Right kidney (tissue), 1 donor: Measurements from ENCODE around the gene FYCO1.
"Not testable (repeated sequence)": the region's sequence is repeated elsewhere in the genome, so short reads cannot be mapped to it uniquely, and the experiment has no call there.

ENCODE experiments used
- DNase-seq: peaks from one replicate; pipeline ENCODE4 v3.0.0-alpha.2; 2016

The FYCO1 gene

GRCh38 chr3:46010519-46011113 is 15.0 kb upstream of the FYCO1 start:
- no peak for DNase-seq

GRCh38 chr3:46008058-46008457 is 12.4 kb upstream of the FYCO1 start:
- no peak for DNase-seq

DNA sequence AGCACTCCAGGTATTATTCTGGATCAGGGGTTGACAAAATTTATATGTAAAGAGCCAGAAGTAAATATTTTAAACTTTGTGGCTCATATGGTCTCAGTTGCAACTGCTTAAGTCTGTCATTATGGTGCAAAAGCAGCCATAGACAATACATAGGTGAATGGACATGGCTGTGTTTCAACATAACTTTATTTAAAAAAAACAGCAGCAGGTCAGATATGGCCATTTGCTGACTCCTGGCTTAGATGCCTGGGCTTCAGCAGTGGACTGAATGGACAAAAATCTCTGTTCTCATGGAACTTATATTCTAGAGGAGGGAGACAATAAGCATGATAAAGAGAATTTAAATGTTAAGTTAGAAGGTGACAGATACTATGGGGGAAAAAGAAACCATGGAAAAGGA is 11.7 kb upstream of the FYCO1 start:
- DNase-seq = no peak

- no peak for DNase-seq
These were observed 10.8 kb upstream of the FYCO1 start for GRCh38 chr3:46006238-46007032.

- DNase-seq = not testable (repeated sequence)
These were observed 8.1 kb upstream of the FYCO1 start for GRCh38 chr3:46003706-46004105.

DNA sequence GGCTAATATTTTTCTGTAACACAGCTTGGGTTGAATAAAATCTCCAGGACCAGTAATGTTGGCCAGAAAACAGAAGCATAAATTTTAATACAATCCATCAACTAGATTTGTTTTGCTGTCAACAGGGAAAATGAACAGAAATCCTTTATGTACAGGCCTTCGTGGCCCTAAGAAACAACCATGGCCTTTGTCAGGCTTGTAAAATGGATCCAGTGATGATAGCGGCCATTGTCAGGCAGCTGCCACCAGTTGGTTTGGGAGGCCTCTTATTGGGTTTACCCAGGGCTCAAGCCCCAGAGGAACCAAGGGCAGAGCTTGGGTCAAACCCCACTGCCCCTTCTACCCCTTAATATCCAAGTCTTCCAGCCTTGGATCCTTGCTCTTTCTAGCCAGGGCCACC is 5.6 kb upstream of the FYCO1 start:
- DNase-seq = no peak

- no peak for DNase-seq
These were observed 2.3 kb upstream of the FYCO1 start for GRCh38 chr3:45997942-45998341.

DNA sequence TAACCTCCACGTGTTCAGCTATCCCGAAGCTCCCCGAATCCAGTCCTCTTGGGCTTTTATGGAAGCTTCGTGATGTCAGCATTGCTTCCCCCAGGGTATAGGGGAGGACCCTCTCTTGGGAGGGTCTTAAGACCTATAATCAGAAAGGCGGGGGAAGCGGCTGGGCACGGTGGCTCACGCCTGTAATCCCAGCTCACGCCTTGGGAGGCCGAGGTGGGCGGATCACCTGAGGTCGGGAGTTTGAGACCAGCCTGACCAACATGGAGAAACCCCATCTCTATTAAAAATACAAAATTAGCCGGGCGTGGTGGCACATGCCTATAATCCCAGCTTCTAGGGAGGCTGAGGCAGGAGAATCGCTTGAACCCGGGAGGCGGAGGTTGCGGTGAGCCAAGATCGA is 1.9 kb upstream of the FYCO1 start:
- not testable (repeated sequence) for DNase-seq

- DNase-seq = peak; percentile 4
These were observed 997 bp downstream of the FYCO1 start for GRCh38 chr3:45994419-45995235.

GRCh38 chr3:45993421-45994027 is 2.1 kb downstream of the FYCO1 start:
- DNase-seq = no peak

GRCh38 chr3:45992821-45993221 is 2.8 kb downstream of the FYCO1 start:
- no peak for DNase-seq

- DNase-seq = no peak
These were observed 3.4 kb downstream of the FYCO1 start for GRCh38 chr3:45992133-45992729.

- no peak for DNase-seq
These were observed 4.3 kb downstream of the FYCO1 start for GRCh38 chr3:45991341-45991740.

DNA sequence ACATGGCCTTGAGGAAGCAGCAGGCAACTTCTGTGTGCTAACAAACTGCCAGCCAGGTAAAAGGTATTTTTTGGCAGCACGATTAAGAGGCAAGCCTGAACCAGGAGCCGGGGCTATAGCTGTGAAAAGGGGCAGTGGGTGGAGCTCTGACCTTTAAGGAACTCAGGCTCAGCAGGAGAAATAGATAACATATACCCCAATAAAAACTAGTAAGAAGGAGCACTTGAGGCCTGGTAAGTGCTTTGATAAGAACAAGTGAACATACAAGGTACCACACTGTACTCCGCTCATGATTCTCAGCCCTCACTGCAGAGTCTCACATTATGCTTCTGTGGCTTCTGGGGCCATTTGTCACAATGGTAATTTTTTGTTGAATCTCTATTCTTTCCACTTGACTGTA is 5.4 kb downstream of the FYCO1 start:
- DNase-seq = no peak

DNA sequence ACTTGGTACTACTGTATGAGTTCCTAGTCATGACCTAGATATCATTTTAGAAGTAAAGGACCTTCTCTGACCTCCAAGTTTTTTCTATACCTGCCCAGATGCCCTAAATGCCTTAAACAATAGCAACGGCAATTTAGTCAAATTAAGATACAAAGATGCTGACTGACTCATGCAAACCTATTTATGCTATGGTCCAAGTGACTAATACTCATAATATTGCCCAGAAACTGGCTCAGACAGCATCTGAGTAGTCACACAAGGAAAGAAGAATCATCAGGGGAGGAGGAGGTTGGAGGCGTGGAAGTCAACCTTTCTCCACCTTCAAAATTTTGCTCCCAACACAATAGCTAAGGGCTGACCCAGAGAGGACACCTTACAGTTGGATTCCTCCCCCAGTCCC is 6.8 kb downstream of the FYCO1 start:
- no peak for DNase-seq

DNA sequence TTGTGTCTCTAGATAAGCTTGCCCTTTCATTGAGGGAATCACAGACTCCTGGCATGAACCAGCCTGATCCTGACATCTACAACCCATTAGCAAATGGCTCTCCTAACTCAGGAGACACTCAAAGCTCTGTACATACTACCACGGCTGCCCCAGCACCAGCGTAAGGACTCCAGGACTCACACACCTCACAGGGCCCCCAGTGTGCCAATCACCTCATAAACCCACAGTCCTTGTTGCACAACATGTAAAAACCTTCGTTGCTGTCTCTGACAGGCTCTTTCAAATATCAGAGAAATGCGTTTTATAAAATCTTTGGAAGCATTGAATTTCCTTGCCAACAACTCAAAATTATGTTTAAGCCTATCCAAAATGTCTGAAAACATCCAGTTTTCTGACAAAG is 7.3 kb downstream of the FYCO1 start:
- DNase-seq = no peak

- no peak for DNase-seq
These were observed 8.0 kb downstream of the FYCO1 start for GRCh38 chr3:45987368-45988291.

DNA sequence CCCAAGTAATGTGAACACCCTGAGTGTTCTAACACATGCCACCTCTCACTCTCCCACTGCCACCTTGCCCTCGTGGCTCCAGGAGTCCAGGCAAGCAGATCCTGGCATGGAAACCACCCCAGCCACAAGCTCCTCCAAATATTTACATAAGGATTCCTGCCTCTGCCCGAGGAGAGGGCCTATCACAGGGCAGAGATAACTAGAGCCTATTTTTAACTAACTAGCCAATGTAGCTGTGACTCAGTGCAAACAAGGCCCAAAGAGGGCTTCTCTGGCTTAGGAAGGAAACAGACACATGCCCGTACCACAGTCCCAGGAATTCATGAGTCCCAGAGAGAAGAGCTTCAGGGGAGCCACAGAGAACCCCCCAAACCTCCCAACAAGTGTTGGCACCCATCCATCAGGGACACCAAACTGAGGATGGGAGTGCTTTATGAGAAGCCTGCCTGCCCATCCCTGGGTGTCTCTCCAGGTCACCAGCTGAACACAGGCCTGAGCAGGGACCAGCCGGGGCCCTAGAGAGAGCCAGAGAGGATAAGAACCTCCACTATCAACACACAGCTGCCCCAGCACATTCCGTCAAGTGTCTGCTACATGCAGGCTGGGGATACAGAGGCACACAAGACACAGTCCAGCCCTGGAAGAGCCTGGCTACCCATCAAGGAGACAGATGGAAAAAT is 9.2 kb downstream of the FYCO1 start:
- DNase-seq = no peak

DNA sequence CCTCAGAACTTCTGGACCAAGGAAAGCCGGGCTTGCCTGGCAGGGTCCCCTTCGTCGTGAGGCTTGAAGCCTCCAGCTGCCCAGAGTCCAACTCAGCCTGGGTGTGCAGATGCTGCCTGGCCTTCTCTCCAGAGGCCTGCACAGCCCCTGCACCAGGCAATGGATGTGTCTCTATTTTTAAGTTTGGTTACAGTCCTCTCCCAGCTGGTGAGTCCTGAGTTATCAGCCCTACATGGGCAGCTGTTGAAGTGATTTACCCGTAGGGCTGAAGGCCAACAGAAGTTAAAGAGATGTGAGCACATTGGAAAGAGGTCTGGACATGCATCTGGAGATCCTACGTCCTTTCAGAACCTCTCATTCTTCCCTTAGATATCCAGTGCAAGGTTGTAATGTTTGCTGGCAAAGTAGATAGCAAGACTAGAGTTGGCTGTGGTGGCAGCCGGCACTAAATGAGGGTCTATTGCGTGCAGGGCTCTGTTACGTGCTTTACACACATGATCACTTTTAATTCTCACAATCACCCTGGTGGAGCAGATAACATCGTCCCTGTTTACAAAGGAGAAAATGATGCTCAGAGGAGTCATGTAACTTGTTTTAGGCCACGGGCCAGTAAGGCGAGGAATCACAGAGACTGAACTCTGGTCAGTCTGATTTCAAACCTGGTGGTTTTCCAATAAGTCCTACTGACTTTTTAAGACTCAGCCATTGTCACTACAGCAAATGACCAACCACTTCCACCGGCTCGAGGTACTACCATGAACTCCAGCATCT is 9.9 kb downstream of the FYCO1 start:
- no peak for DNase-seq
